Measurements from ENCODE around the gene SENP2. TPM values are rescaled to one million over a fixed set of nuclear protein-coding genes. Genes with fewer than 3 reads are reported as not detected.
A peak's percentile ranks its signal among the peaks of the same experiment; 100 is the strongest.

Gene SENP2
- total and polyA plus RNA-seq, 2 of the 13 experiments (the other 11 are each of a cell fraction or from before 2014, with no cell fraction given), result 7.7 to 46.2 TPM

DNA sequence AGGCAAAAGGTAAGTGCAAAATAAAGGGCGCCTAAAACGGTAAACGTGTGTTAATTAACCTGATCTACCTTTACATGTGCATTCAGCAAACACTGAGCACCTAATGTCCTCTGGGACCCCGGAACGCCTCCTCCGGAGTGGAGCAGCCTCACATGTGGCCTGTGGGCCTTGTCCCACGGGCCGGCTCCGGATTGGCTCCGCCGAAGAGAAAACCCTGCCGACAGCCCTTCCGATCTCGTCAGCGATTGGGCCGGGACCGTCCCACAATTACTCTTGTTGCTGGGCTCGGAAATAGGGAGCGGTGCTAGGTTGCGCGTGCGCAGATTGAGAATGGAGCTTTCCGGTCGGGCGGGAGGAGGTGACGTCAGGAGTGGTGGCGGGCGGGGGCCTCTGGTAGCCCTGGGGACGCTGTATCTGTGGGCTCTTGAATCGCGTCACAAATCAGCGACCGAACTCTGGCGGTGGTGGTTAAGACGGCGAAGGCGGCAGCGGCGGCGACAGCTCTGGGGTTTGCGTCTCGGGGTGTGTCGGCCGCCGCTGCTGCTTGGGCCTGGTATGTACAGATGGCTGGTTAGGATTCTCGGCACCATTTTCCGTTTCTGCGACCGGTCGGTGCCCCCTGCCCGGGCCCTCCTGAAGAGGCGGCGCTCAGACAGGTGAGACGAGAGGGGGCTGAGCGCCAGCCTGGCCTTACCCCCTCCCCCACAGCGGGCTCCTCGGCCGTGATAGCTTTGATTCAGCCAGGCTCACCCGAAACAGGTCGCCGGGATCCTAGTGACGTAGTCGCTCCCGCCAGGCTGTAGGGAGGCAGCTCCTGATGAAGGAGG is at the start of gene SENP2 (continued):
- TF ChIP-seq, protein P1, sequence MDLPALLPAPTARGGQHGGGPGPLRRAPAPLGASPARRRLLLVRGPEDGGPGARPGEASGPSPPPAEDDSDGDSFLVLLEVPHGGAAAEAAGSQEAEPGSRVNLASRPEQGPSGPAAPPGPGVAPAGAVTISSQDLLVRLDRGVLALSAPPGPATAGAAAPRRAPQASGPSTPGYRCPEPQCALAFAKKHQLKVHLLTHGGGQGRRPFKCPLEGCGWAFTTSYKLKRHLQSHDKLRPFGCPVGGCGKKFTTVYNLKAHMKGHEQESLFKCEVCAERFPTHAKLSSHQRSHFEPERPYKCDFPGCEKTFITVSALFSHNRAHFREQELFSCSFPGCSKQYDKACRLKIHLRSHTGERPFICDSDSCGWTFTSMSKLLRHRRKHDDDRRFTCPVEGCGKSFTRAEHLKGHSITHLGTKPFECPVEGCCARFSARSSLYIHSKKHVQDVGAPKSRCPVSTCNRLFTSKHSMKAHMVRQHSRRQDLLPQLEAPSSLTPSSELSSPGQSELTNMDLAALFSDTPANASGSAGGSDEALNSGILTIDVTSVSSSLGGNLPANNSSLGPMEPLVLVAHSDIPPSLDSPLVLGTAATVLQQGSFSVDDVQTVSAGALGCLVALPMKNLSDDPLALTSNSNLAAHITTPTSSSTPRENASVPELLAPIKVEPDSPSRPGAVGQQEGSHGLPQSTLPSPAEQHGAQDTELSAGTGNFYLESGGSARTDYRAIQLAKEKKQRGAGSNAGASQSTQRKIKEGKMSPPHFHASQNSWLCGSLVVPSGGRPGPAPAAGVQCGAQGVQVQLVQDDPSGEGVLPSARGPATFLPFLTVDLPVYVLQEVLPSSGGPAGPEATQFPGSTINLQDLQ (CRISPR knock-in tag; IDR thresholded peaks at IDR 0.05), result no peak
- TF ChIP-seq ZNF670 (CRISPR knock-in tag; IDR thresholded peaks at IDR 0.05; ENCODE audit: borderline replicate concordance) (0 out of 2 replicates have a peak, but pooled peaks have one; percentile 10), ZFP91 (CRISPR knock-in tag; IDR thresholded peaks at IDR 0.05; ENCODE audit: borderline replicate concordance) (peak; percentile 75; the same call in 1 of the 2 replicates), ZNF138 (CRISPR knock-in tag; IDR thresholded peaks at IDR 0.05; ENCODE audit: low read depth) (no peak), NRL (CRISPR knock-in tag; IDR thresholded peaks at IDR 0.05; ENCODE audit: borderline replicate concordance) (peak; percentile 64; the same call in 1 of the 2 replicates), KDM4B (CRISPR knock-in tag; IDR thresholded peaks at IDR 0.05) (no peak; the same call in 1 of the 2 replicates), ZNF589 (CRISPR knock-in tag; conservative IDR thresholded peaks at IDR 0.05) (no peak), KLF15 (CRISPR knock-in tag; IDR thresholded peaks at IDR 0.05; ENCODE audit: borderline replicate concordance) (no peak), NFYC (CRISPR knock-in tag; IDR thresholded peaks at IDR 0.05) (peak; percentile 88), RFX5 (IDR thresholded peaks at IDR 0.05; ENCODE audit: low read depth, low read length) (peak; percentile 98), ZFP37 (CRISPR knock-in tag; IDR thresholded peaks at IDR 0.05; ENCODE audit: borderline replicate concordance) (peak; percentile 87; the same call in 1 of the 2 replicates), ATF4 (CRISPR knock-in tag; IDR thresholded peaks at IDR 0.05) (no peak), RCOR2 (CRISPR knock-in tag; IDR thresholded peaks at IDR 0.05) (no peak), ZSCAN29 (CRISPR knock-in tag; conservative IDR thresholded peaks at IDR 0.05) (peak; percentile 66; the same call in 1 of the 2 replicates), BCL6 (CRISPR knock-in tag; IDR thresholded peaks at IDR 0.05) (no peak), ATF7 (IDR thresholded peaks at IDR 0.05) (peak; percentile 92), ATF7 (CRISPR knock-in tag; IDR thresholded peaks at IDR 0.05) (peak; percentile 91), ARID2 (CRISPR knock-in tag; IDR thresholded peaks at IDR 0.05; ENCODE audit: borderline replicate concordance) (0 out of 2 replicates have a peak, but pooled peaks have one; percentile 12), ZNF44 (CRISPR knock-in tag; IDR thresholded peaks at IDR 0.05) (peak; percentile 42; the same call in 1 of the 2 replicates), NAIF1 (CRISPR knock-in tag; IDR thresholded peaks at IDR 0.05; ENCODE audit: borderline replicate concordance) (no peak; the same call in 1 of the 2 replicates), ZNF441 (CRISPR knock-in tag; IDR thresholded peaks at IDR 0.05; ENCODE audit: borderline replicate concordance) (no peak), SRY (CRISPR knock-in tag; IDR thresholded peaks at IDR 0.05) (no peak), ZMAT3 (CRISPR knock-in tag; conservative IDR thresholded peaks at IDR 0.05) (peak; percentile 34; the same call in 1 of the 2 replicates)
- TF ChIP-seq, protein P2, sequence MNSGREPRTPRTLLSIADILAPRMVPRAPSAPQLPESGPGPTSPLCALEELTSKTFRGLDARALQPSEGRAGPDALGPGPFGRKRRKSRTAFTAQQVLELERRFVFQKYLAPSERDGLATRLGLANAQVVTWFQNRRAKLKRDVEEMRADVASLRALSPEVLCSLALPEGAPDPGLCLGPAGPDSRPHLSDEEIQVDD (CRISPR knock-in tag; IDR thresholded peaks at IDR 0.05; ENCODE audit: borderline replicate concordance), result peak; percentile 79; the same call in 1 of the 2 replicates

Data from HepG2 (cell line).